Measurements from ENCODE around the gene NTRK3.

The NTRK3 gene

GRCh38 chr15:87930457-87930856 lies 326.1 kb downstream of the NTRK3 start:
- Histone ChIP-seq H3K4me3 (ENCODE audit: severe bottlenecking) (no peak overlapping the region), H3K27me3 (ENCODE audit: insufficient read depth, poor library complexity, severe bottlenecking) (no peaks in the 10 kb centered on the region), H3K36me3 (ENCODE audit: low read depth) (no peaks in the 10 kb centered on the region), H3K27ac (ENCODE audit: poor library complexity, severe bottlenecking) (no peak overlapping the region), H3K9me3 (ENCODE audit: severe bottlenecking) (no peaks in the 10 kb centered on the region), H3K4me1 (ENCODE audit: insufficient read depth, poor library complexity, severe bottlenecking) (no peaks in the 10 kb centered on the region)
- TF ChIP-seq CTCF (IDR thresholded peaks at IDR 0.05; ENCODE audit: poor library complexity, severe bottlenecking) = no peak
- DNase-seq (ENCODE audit: low spot score) (no peak), ATAC-seq (ENCODE audit: low read depth) (no peak)

GRCh38 chr15:87929841-87930240 lies 326.7 kb downstream of the NTRK3 start:
- Histone ChIP-seq H3K27me3 (ENCODE audit: insufficient read depth, poor library complexity, severe bottlenecking) (no peaks in the 10 kb centered on the region), H3K4me3 (ENCODE audit: severe bottlenecking) (no peak overlapping the region), H3K9me3 (ENCODE audit: severe bottlenecking) (no peaks in the 10 kb centered on the region), H3K27ac (ENCODE audit: poor library complexity, severe bottlenecking) (no peak overlapping the region), H3K4me1 (ENCODE audit: insufficient read depth, poor library complexity, severe bottlenecking) (no peaks in the 10 kb centered on the region), H3K36me3 (ENCODE audit: low read depth) (no peaks in the 10 kb centered on the region)
- no peak for DNase-seq (ENCODE audit: low spot score)
- ATAC-seq (ENCODE audit: low read depth) = no peak
- TF ChIP-seq CTCF (IDR thresholded peaks at IDR 0.05; ENCODE audit: poor library complexity, severe bottlenecking) = no peak

GRCh38 chr15:87924433-87924832 lies 332.1 kb downstream of the NTRK3 start:
- Histone ChIP-seq H3K4me3 (ENCODE audit: severe bottlenecking) (no peak overlapping the region), H3K9me3 (ENCODE audit: severe bottlenecking) (no peaks in the 10 kb centered on the region), H3K27me3 (ENCODE audit: insufficient read depth, poor library complexity, severe bottlenecking) (no peaks in the 10 kb centered on the region), H3K36me3 (ENCODE audit: low read depth) (no peaks in the 10 kb centered on the region), H3K27ac (ENCODE audit: poor library complexity, severe bottlenecking) (no peak overlapping the region), H3K4me1 (ENCODE audit: insufficient read depth, poor library complexity, severe bottlenecking) (no peaks in the 10 kb centered on the region)
- DNase-seq (ENCODE audit: low spot score) (no peak), ATAC-seq (ENCODE audit: low read depth) (no peak)
- no peak for TF ChIP-seq CTCF (IDR thresholded peaks at IDR 0.05; ENCODE audit: poor library complexity, severe bottlenecking)

- Histone ChIP-seq H3K4me3 (ENCODE audit: severe bottlenecking) (no peak overlapping the region), H3K9me3 (ENCODE audit: severe bottlenecking) (no peaks in the 10 kb centered on the region), H3K36me3 (ENCODE audit: low read depth) (no peaks in the 10 kb centered on the region), H3K4me1 (ENCODE audit: insufficient read depth, poor library complexity, severe bottlenecking) (no peaks in the 10 kb centered on the region), H3K27ac (ENCODE audit: poor library complexity, severe bottlenecking) (no peak overlapping the region), H3K27me3 (ENCODE audit: insufficient read depth, poor library complexity, severe bottlenecking) (no peaks in the 10 kb centered on the region)
- no peak for TF ChIP-seq CTCF (IDR thresholded peaks at IDR 0.05; ENCODE audit: poor library complexity, severe bottlenecking)
- ATAC-seq (ENCODE audit: low read depth) (no peak), DNase-seq (ENCODE audit: low spot score) (no peak)
Observed at GRCh38 chr15:87919064-87919463, 337.5 kb downstream of the NTRK3 start.

GRCh38 chr15:87917480-87917879 lies 339.1 kb downstream of the NTRK3 start:
- TF ChIP-seq CTCF (IDR thresholded peaks at IDR 0.05; ENCODE audit: poor library complexity, severe bottlenecking) = no peak
- no peaks in the 10 kb centered on the region for H3K36me3 ChIP-seq (ENCODE audit: low read depth)
- no peak overlapping the region for H3K4me3 ChIP-seq (ENCODE audit: severe bottlenecking)
- no peaks in the 10 kb centered on the region for H3K4me1 ChIP-seq (ENCODE audit: insufficient read depth, poor library complexity, severe bottlenecking)
- H3K27ac ChIP-seq (ENCODE audit: poor library complexity, severe bottlenecking) = no peak overlapping the region
- no peaks in the 10 kb centered on the region for H3K27me3 ChIP-seq (ENCODE audit: insufficient read depth, poor library complexity, severe bottlenecking)
- ATAC-seq (ENCODE audit: low read depth) (peak; percentile 69; the same call in 2 of the 3 replicates), DNase-seq (ENCODE audit: low spot score) (no peak)
- no peaks in the 10 kb centered on the region for H3K9me3 ChIP-seq (ENCODE audit: severe bottlenecking)

Measured in RWPE2 (cell line).